Kidney (tissue), 14 donors: ENCODE results near the gene TENT5A. TPM values are rescaled to one million over a fixed set of nuclear protein-coding genes. Genes with fewer than 3 reads are reported as not detected.

ENCODE experiments used
- DNase-seq, 5 donors: peaks; one replicate each; pipeline ENCODE4 v3.0.0-alpha.2; 2013 to 2020
- FAIRE-seq: peaks from 2 replicates; lab custom pipeline; 2012; peaks lifted over from hg19 to GRCh38; lab: Jason Lieb, UNC
- H3K27ac ChIP-seq, 2 donors: one replicate each; pipeline ENCODE4 v1.7.0; 2013; ENCODE audit warnings: low read depth in 2 of 2, low read length in 2 of 2, inconsistent platforms in 1 of 2
- H3K27me3 ChIP-seq: one replicate; pipeline ENCODE4 v1.7.1; 2013; ENCODE audit warnings: low read length, inconsistent platforms; ENCODE audit not compliant: control insufficient read depth, insufficient read depth
- H3K36me3 ChIP-seq, 3 donors: one replicate each; pipeline versions ENCODE4 v1.7.0 to v1.7.1; 2013; ENCODE audit warnings: low read length in 3 of 3, control low read depth in 1 of 3, inconsistent platforms in 1 of 3; ENCODE audit not compliant: insufficient read depth in 3 of 3, control insufficient read depth in 2 of 3
- H3K4me1 ChIP-seq, 3 donors: one replicate each; pipeline versions ENCODE4 v1.7.0 to v1.7.1; 2013; ENCODE audit warnings: low read length in 3 of 3, inconsistent platforms in 1 of 3, low read depth in 1 of 3; ENCODE audit not compliant: control insufficient read depth in 2 of 3, insufficient read depth in 2 of 3
- H3K4me3 ChIP-seq, 3 donors: one replicate each; pipeline versions ENCODE4 v1.7.0 to v1.8.1; 2013; ENCODE audit warnings: low read length in 3 of 3, control low read depth in 1 of 3, inconsistent platforms in 1 of 3
- H3K9ac ChIP-seq, 3 donors: one replicate each; pipeline versions ENCODE4 v1.7.0 to v1.7.1; 2013; ENCODE audit warnings: low read length in 3 of 3, control low read depth in 1 of 3, inconsistent platforms in 1 of 3
- H3K9me3 ChIP-seq, 3 donors: one replicate each; pipeline versions ENCODE4 v1.7.0 to v1.7.1; 2013; ENCODE audit warnings: low read length in 3 of 3, control low read depth in 1 of 3, inconsistent platforms in 1 of 3; ENCODE audit not compliant: control insufficient read depth in 2 of 3, insufficient read depth in 1 of 3
- CTCF ChIP-seq: IDR thresholded peaks from 3 replicates; pipeline ENCODE4 v1.5.1; 2012; ENCODE audit warnings: mild to moderate bottlenecking, moderate library complexity, borderline replicate concordance; ENCODE audit not compliant: insufficient read depth; ENCODE audit errors: extremely low read depth
- intact Hi-C: fragments of 100-400 bp; cut with DNase I; formaldehyde crosslinking; loops from one replicate; pipeline ENCODE4 v1.11.1; 2022
- polyA plus RNA-seq: library from polyadenylated mRNA; stranded (reverse); fragments of 350-450 nt; fragmentation: Illumina TruSeq; extraction: RNeasy Lipid Tissue Mini Kit (QIAGEN cat#74804); gene quantifications from one replicate; pipeline ENCODE4 v1.2.3, GENCODE V29; 2014; ENCODE audit warnings: low read depth, low replicate concordance; ENCODE audit not compliant: insufficient read depth
- total RNA-seq: library from RNA; stranded (reverse); fragmentation: NEBNext Ultra II Directional; extraction: Animal tissue kit (Norgen Biotek cat#: 25700); gene quantifications from one replicate; pipeline ENCODE4 v1.2.1, GENCODE V29; 2021
- donor health status: control.
- donor health status: control.
- donor health status: control.
- donor health status: control.
- donor health status: control.
- donor health status: DM: yes; HTN: yes; CAD: no.
- donor health status: Normal renal cell carcinoma (clear cell type).

The TENT5A gene
- total and polyA plus RNA-seq, 2 donors from 2014 or later, result 3.2 to 13.4 TPM

DNA sequence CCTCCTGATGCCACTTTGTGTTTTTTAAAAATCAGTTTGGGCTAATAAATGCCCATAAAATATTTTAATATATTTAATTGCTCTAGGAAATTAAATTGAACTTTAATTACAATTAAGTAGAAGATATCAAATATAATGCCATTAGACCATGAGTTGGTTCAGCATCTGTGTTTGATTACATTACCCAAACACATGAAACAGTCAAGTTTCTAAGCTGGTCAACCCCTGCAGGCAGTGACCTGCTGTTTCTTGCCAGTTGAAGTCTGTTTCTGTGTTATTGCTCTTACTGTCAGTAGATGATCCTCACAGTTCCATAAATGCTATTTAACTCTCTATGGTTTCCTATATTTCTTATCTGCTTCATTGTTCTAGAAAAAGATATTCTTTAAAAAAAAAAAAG lies 9.7 kb upstream of the TENT5A start:
- no peak overlapping the region for H3K9ac ChIP-seq
- DNase-seq (no peak), FAIRE-seq (no peak)
- H3K36me3 ChIP-seq, result no peaks in the 10 kb centered on the region
- no peak overlapping the region for H3K4me3 ChIP-seq
- H3K4me1 ChIP-seq, result peaks cover 0 to 4% (median 0%) of the 10 kb centered on the region in 3 donors
- TF ChIP-seq CTCF, result no peak
- H3K27me3 ChIP-seq, result no peaks in the 10 kb centered on the region
- H3K9me3 ChIP-seq, result no peaks in the 10 kb centered on the region
- H3K27ac ChIP-seq, result no peak overlapping the region
- intact Hi-C loops, result no loop called here

- Histone ChIP-seq H3K4me1 (peaks cover 0 to under 1% (median 0%) of the 10 kb centered on the region in 3 donors), H3K9me3 (no peaks in the 10 kb centered on the region), H3K4me3 (no peak overlapping the region), H3K36me3 (no peaks in the 10 kb centered on the region), H3K27ac (no peak overlapping the region), H3K27me3 (no peaks in the 10 kb centered on the region), H3K9ac (no peak overlapping the region)
- no peak for FAIRE-seq
- no peak for DNase-seq
- intact Hi-C loops, result no loop called here
- no peak for TF ChIP-seq CTCF
These were observed 8.7 kb upstream of the TENT5A start for GRCh38 chr6:81761197-81761596.

DNA sequence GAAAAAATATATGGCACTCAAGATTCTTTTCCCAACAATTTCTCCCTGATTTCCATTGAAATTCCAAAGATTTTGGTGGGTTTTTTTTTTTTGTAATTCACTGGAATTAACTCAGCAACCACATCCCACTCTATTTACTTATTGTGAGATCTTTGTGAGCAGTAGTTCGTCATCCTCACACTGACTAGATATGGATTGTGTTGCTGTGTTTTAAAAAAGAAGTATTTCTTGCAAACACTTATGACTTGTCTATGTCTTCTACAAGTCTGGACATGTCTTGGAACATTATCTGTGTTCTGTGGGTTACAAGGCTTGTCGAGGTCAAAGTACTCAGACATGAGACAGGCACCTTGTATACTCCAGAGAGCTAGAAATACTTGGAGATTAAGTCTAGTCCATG lies 7.3 kb upstream of the TENT5A start:
- no peaks in the 10 kb centered on the region for H3K36me3 ChIP-seq
- H3K4me1 ChIP-seq, result no peaks in the 10 kb centered on the region
- DNase-seq (no peak), FAIRE-seq (no peak)
- intact Hi-C loops, result no loop called here
- no peak overlapping the region for H3K4me3 ChIP-seq
- no peaks in the 10 kb centered on the region for H3K9me3 ChIP-seq
- no peak for TF ChIP-seq CTCF
- no peaks in the 10 kb centered on the region for H3K27me3 ChIP-seq
- H3K27ac ChIP-seq, result no peak overlapping the region
- H3K9ac ChIP-seq, result no peak overlapping the region

DNA sequence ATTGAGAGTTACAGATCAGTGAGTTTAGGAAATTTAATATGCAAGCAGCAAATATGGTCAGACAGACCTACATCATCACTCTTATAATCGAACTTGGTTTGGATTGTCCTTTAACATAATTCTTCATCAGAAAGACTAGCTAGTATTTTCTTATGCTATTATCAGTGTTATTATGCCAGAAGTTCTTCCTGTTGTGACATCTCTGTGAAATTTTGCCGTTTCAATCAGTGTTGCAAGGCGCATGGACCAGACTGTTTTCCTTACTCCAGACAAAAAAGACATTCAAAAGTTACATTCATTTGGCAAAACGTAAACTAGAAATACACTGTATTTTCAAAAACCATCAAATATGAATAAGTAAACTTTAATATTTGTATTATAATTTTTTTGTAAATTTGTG lies 5.7 kb upstream of the TENT5A start:
- H3K4me1 ChIP-seq, result peaks cover 0 to 5% (median 4%) of the 10 kb centered on the region in 3 donors
- DNase-seq, result no peak
- H3K27me3 ChIP-seq, result no peaks in the 10 kb centered on the region
- no peaks in the 10 kb centered on the region for H3K36me3 ChIP-seq
- TF ChIP-seq CTCF, result no peak
- no peak overlapping the region for H3K9ac ChIP-seq
- H3K4me3 ChIP-seq, result no peak overlapping the region
- H3K27ac ChIP-seq, result no peak overlapping the region
- no peak for FAIRE-seq
- H3K9me3 ChIP-seq, result no peaks in the 10 kb centered on the region
- intact Hi-C loops, result no loop called here
